AG08396 (cell line): Measurements from ENCODE around the gene C5.

Experiments used
- DNase-seq: peaks from one replicate; pipeline ENCODE4 v3.0.0; 2012; ENCODE audit warnings: low spot score, mixed read lengths

Gene C5

DNA sequence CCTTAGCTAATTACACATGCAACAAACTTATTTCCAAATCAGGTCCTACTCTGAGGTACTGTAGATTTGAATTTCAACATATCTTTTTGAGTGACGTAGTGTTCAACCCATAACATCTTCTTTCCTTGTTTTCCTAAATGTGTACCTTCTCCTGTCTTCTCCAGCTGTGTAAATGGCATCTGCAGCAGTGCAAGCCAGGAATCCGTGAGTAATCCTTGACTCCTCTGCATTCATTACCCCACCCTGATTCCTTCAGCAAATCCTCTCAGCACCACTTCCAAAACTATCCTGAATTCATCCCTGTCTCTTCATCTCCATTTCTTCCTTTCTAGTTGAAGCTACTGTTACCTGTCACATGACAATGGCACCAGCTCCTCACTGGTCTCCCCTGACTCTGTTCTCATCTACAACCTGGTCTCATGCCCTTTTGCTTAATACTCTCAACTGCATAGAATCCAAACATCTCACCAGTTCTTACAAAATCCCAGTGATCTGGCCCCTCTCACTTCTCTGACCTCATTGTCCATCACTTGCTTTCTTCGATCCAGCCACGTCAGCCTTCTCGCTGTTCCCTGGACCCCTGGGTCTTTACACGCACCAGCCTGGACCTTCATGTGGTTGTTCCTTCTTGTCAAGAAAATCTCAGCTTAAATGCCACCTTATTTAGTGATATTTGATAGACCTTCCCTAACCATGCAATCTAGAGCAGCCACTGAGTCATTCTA, 108.9 kb downstream of the C5 start:
- DNase-seq, result no peak

DNA sequence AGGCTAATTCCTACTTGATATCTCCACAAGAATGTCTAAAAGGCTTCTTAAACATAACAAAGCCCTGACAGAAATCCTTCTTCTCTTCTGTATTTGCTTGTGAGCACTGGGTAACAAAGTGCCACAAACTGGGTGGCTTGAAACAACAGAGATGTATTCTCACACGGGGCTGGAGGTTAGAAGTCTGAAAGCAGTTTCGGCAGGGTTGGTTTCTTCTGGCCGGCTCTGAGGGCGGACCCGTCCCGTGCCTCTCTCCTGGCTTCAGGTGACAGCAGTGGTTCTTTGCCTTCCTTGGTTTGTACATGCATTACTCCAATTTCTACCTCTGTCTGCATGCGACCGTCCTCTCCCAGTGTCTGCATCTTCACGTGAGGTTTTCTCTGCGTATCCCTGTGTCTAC, 109.5 kb downstream of the C5 start:
- DNase-seq, result no peak

DNA sequence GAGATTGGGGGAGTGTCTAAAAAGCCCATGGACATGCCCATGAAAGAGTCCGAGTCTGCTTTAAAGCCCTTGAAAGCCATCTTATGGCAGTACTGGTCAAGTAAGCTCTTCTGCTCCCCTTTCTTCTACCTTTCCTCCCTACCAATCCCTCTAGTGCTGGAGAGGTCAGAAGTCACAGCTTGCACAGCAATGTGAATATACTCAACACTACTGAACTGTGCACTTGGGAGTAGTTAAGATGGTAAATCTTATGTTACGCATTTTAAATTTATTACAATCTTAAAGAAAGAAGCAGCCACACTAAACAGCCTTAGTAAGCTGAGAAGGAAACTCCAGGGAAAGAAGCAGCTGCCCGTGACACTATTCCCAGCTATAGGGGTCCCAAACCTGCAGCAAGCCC, 111.2 kb downstream of the C5 start:
- no peak for DNase-seq

GRCh38 chr9:120937596-120937995, 112.5 kb downstream of the C5 start:
- DNase-seq, result no peak

DNA sequence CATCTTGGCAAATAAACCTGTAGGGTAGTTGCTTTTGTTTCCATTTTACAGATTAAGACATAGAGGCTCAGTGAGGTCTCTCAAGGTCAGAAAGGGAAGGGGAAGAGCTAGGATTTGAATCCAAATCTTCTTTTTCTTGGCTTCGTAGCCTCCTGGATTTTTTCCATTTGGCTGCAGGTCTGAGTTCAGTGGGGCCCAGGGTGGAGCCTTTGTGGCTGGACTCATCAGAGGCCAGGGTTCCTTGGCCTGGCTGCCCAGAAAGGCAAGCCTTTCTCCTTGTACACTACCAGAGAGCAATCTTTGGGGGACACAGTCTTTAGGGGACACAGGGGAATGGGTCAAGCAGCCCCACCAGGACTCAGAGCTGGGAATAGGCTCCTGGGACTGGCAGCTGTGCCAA, 112.9 kb downstream of the C5 start:
- DNase-seq, result no peak

- no peak for DNase-seq
These were observed 113.3 kb downstream of the C5 start for GRCh38 chr9:120936764-120937122.

GRCh38 chr9:120936011-120936763, 113.9 kb downstream of the C5 start:
- DNase-seq, result peak; percentile 90

DNA sequence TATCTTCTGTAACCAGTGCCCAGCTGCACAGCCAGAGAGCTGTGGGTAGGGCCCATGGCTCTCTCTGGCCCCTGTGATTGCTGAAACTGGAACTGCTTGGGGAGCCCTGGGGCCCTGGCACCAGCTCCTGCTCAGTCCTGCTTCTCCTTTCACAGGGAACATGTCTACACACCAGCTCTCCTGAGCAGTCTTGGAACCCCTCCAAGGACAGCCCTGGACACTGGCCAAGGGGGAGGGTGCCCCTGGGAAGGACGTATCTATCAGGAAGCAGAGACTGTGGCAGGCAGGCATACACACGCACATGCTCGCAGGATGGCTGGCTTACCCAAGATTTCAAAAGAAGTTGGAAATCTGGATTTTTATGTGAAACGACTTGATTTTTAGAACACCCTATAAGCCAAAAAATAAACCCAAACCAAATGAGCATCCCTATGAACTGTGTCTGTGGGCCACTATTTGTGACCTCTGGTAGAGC, 114.7 kb downstream of the C5 start:
- DNase-seq, result peak; percentile 83

DNA sequence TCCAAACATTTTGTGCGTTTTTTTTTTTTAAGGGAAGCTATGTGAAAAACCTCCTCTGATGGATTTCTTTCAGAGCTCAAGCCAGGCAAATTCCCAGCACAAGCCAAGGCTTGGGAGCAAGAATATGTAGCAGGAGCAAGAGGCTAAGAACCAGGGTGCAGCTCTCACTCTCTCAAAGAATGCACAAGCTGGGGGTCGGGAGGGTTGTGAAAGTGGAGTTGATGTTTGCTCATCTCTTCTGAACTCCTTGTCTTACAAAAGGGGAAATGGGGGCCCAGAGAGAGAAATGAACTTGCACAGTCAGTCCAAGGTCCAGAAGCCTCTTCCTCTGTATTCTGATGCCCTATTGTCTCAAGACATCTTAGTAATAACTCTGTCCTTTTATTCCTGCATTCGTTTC, 115.8 kb downstream of the C5 start:
- no peak for DNase-seq

- no peak for DNase-seq
These were observed 116.6 kb downstream of the C5 start for GRCh38 chr9:120933310-120934055.

DNA sequence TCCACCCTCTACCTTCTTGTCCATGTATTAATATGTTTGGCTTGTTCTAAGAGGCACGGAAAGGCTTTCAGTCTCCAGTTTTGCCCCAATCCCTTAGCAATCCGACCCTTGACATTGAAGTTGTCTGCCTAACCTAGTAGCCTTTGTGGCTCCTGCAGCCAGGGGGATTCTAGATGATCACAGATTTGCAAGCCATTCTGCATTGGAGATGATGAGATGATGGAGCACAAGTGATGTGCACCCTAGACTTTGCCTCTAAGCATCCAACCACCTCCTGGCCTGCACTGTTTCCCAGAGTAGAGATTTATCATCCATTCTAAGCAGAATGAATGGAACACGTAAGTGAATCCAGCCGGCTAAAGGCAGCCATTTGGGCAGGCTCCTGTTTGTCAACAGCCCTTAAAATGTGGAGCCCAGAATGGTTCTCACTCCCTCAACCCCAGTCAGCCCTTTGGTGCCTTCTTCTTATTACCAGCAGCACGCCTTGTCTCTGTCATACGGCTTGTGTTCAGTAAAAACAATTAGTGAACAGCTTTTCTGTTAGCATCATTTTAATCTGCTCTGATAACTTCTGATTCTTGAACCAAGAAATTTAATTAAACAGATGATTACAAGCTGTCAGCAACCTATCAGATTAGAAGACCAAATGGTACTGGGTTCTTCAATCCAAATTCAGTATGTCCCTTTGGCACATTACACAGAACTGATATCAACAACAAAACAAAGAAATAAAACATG, 117.8 kb downstream of the C5 start:
- DNase-seq, result no peak

DNA sequence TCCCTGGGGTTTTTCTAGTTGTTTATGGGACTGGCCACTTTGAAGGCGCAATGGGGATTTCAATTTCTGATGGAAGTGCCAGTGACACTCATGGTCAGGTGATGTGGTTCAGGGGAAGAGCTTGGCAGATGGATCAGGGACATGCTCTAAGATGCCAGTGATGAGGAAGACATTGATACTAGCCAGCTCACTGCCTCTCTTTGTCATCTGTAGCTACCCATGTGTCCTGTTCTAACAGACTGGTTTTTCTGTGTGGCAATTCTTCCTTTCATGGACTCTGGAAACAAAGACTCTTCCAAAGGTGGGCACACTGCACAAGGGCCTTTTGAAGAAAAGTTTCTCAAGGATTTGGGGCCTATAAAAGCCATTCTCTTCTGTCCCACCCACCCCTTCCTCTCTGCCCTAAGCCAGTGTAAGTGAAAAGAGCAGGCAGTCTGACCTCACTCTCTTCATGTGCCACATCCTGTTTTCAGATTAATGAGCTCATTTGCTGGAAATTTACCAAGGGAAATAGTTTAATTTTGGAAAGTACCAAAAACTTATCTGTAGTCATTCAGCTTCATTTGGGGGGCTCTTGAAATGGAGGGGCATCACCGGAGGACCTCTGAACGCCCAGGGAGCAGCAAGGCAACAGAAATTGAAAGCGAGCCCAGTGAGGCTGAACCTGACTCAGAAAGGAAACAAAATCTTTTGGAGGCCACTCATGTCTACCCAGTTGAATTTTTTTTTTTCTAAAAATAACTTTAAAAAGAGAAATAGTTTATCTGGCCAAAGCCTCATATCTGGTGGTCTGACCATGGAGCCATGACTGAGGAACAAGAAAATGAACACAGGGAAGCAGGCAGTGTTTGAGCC, 118.6 kb downstream of the C5 start:
- peak; percentile 64 for DNase-seq

DNA sequence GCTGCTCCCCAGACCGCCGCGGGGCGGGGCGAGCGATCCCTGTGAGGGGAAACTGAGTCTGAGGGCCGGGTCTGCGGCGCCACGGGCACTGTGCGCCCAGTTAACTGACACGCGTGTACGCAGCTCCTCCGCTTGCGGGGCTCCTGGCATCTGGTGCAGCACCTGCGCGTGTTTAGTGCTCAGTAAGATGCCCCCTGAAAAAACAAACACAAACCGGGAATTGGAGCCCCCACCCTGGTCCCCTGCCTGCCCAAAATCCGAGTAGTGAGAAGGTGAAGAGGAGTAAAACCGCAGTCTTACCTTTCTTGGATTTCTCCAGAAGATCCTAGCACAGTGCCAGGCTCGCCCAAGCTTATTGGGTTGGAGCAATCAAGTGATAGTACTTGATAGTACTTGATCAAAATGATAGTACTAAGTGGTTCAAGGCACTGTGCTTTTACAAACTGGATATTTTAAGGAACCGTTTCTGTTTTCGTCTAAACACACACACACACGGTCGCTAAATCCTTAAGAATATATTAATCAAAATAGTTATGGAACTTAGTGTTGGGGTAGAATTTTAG, 120.8 kb downstream of the C5 start:
- no peak for DNase-seq

- DNase-seq, result peak; percentile 80
These were observed 121.4 kb downstream of the C5 start for GRCh38 chr9:120928483-120929228.

DNA sequence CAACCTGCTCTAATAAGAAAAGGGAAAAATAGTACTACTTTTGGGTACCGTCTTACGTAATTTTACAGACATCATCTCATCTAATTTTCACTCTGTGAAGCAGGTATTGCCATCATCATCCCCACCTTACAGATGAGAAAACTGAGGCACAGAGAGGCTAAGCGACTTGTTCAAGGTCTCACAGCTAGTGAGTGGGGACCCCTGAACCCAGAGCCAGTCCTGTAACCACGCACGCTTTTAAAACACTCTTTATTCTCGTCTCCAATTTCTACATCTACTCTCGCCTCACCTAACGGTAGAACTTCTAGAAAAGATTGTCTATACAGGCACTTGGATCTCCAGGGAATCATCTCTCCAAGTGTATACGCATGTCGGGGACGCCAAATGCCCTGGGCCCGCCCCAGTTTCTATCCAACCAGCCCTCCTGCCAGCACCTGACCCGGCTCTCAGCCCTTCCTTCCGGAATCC, 122.0 kb downstream of the C5 start:
- DNase-seq, result no peak

- DNase-seq, result no peak
These were observed 122.6 kb downstream of the C5 start for GRCh38 chr9:120927269-120928014.

DNA sequence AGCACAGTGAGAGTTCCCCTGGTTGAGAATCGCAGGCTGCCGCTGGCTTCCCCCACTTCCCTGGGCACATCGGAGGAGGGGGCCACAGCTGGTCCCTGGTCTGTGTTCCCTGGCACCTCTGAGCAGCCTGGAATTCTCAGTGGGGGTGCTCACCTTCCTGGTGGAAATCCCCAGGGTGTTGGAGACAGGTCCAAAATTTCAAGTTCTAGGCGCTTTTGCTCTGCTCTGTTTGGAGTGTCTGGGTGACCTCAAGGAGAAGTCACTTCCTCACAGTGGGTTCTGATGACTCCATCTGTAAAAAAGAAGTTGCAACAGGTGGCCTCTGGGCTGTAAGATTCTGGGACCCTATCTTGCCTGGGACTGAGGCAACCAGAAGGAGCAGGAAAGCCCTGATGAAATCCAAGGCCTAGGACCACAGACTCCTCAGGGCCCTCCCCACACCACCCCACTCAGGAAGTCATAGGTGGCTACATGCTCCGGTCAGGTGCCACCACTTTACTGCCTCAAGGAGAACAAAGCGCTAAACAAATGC, 123.6 kb downstream of the C5 start, which contains the start of gene TRAF1:
Gene TRAF1 (minus strand): TSS at position 400 of the 532 bp plus-strand sequence. CDS start 721 bp downstream, outside the sequence.
- DNase-seq, result no peak

DNA sequence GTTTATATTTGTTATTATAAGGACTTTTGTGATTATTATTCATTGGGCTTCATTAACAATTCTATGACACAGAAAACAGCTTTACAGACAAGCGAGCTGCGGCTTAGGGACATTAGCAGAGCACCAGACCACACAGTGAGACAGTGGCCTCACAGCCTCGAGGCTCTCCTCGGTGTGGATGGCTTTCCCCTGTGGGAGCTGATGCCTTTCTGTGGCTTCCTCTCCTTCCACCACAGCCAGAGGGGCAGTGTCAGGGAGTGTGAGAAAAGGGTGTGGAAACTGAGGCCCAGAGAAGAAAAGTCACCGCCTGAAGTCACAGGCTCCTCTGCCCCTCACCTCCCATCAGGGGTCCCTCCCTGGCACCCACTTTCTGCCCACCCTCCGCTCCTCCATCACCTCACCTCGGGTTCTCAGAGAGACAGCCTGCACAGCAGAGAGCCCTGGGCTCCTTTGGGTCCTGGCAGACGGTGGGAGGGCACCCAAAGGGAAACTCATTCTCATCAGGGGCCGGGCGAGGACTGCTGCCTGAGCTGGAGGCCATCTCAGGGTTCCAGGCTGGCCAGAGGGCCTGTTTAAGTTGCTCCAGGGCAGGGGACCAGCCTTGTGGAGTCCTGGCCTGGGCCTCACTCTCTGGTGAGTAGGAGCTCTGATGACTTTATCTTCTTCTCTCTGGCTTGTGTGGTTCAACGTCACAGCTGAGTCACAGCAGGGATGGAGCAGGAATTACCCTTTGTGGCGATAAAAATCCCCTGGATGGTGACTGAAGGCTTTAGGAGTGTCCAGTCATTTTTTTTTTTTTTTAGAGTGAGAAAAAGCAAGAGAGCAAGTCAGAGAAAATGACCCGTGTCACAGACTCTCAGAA, 124.3 kb downstream of the C5 start:
- DNase-seq, result peak; percentile 83
